Measurements from ENCODE around the gene RRM2.

- TF ChIP-seq CTCF (conservative IDR thresholded peaks at IDR 0.05; ENCODE audit: low read length) (no peak), EZH2phosphoT487 (IDR thresholded peaks at IDR 0.05; ENCODE audit: borderline replicate concordance) (no peak)
Measured at GRCh38 chr2:10174173-10174572, 51.6 kb downstream of the RRM2 start.

All from Loucy (cell line).